Left ventricle myocardium inferior (tissue), 1 donor: Measurements from ENCODE around the gene ACACA. TPM values are rescaled to one million over a fixed set of nuclear protein-coding genes. Genes with fewer than 3 reads are reported as not detected.

Experiments
- DNase-seq: peaks from one replicate; pipeline ENCODE4 v3.0.0-alpha.2; 2020
- H3K27ac ChIP-seq: fragments of 200-600 bp; replicated peaks from 2 replicates; pipeline ENCODE4 v1.8.0; 2021
- H3K27me3 ChIP-seq: fragments of 200-600 bp; 2 replicates; pipeline ENCODE4 v1.8.0; 2021; ENCODE audit warnings: low read depth
- H3K36me3 ChIP-seq: fragments of 200-600 bp; 2 replicates; pipeline ENCODE4 v1.8.0; 2021
- H3K4me1 ChIP-seq: fragments of 200-600 bp; 2 replicates; pipeline ENCODE4 v1.8.0; 2021
- H3K4me3 ChIP-seq: fragments of 200-600 bp; 2 replicates; pipeline ENCODE4 v1.8.0; 2021; ENCODE audit warnings: mild to moderate bottlenecking, moderate library complexity
- H3K9me3 ChIP-seq: fragments of 200-600 bp; replicated peaks from 2 replicates; pipeline ENCODE4 v1.8.0; 2021
- intact Hi-C: fragments of 100-400 bp; cut with micrococcal nuclease; formaldehyde crosslinking; loops from one replicate; pipeline ENCODE4 v1.11.0; 2022
- total RNA-seq: library from RNA; stranded (reverse); fragmentation: NEBNext Ultra II Directional; extraction: Animal tissue kit (Norgen Biotek cat#: 25700); gene quantifications from one replicate; pipeline ENCODE4 v1.2.1, GENCODE V29; 2021
- TF ChIP-seq, protein P1 (sequence below): fragments of 200-600 bp; IDR thresholded peaks from 2 replicates; pipeline ENCODE4 v1.8.0; 2021; ENCODE audit warnings: antibody characterized with exemption, mild to moderate bottlenecking, borderline replicate concordance
- donor health status: DM: no; HTN: yes; CAD: no; lungs with severe emphysema.

ACACA gene
- total RNA-seq, 1 donor from 2014 or later = 16.2 TPM

- intact Hi-C loops = no loop called here
- no peak overlapping the region for H3K27ac ChIP-seq
- peaks cover 45% of the 10 kb centered on the region for H3K36me3 ChIP-seq
- H3K27me3 ChIP-seq = no peaks in the 10 kb centered on the region
- TF ChIP-seq, protein P1, sequence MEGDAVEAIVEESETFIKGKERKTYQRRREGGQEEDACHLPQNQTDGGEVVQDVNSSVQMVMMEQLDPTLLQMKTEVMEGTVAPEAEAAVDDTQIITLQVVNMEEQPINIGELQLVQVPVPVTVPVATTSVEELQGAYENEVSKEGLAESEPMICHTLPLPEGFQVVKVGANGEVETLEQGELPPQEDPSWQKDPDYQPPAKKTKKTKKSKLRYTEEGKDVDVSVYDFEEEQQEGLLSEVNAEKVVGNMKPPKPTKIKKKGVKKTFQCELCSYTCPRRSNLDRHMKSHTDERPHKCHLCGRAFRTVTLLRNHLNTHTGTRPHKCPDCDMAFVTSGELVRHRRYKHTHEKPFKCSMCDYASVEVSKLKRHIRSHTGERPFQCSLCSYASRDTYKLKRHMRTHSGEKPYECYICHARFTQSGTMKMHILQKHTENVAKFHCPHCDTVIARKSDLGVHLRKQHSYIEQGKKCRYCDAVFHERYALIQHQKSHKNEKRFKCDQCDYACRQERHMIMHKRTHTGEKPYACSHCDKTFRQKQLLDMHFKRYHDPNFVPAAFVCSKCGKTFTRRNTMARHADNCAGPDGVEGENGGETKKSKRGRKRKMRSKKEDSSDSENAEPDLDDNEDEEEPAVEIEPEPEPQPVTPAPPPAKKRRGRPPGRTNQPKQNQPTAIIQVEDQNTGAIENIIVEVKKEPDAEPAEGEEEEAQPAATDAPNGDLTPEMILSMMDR = no peak
- no peak for DNase-seq
- no peaks in the 10 kb centered on the region for H3K4me1 ChIP-seq
- no peak overlapping the region for H3K4me3 ChIP-seq
- no peaks in the 10 kb centered on the region for H3K9me3 ChIP-seq
These were observed 223.7 kb downstream of the ACACA start for GRCh38 chr17:37182786-37183465.

- DNase-seq = no peak
- TF ChIP-seq, protein P1 = no peak
- Histone ChIP-seq H3K9me3 (no peaks in the 10 kb centered on the region), H3K27ac (no peak overlapping the region), H3K27me3 (no peaks in the 10 kb centered on the region), H3K36me3 (peaks cover 53% of the 10 kb centered on the region), H3K4me3 (no peak overlapping the region), H3K4me1 (no peaks in the 10 kb centered on the region)
- intact Hi-C loops = no loop called here
These were observed 226.3 kb downstream of the ACACA start for GRCh38 chr17:37180376-37180775.

DNA sequence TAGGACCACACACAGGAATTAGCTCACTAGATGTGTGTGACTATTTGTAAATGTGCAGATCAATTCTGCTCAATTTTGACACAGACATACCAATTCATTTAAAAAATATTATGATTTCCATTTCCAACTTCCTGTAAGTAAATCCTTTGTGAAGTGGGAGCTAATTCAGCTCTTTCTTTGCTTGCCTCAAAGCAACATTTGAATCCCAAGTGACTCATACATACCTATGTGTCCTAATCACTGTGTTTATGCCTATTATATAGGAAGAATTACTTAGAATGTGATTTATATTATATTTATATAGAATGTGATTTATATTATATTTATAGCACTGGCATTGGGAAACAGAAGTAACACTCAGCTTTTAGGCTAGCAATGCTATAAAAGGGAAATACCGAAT lies 226.7 kb downstream of the ACACA start:
- TF ChIP-seq, protein P1 = no peak
- intact Hi-C loops = no loop called here
- Histone ChIP-seq H3K4me3 (no peak overlapping the region), H3K9me3 (no peaks in the 10 kb centered on the region), H3K36me3 (peaks cover 55% of the 10 kb centered on the region), H3K27ac (no peak overlapping the region), H3K27me3 (no peaks in the 10 kb centered on the region), H3K4me1 (no peaks in the 10 kb centered on the region)
- DNase-seq = no peak

DNA sequence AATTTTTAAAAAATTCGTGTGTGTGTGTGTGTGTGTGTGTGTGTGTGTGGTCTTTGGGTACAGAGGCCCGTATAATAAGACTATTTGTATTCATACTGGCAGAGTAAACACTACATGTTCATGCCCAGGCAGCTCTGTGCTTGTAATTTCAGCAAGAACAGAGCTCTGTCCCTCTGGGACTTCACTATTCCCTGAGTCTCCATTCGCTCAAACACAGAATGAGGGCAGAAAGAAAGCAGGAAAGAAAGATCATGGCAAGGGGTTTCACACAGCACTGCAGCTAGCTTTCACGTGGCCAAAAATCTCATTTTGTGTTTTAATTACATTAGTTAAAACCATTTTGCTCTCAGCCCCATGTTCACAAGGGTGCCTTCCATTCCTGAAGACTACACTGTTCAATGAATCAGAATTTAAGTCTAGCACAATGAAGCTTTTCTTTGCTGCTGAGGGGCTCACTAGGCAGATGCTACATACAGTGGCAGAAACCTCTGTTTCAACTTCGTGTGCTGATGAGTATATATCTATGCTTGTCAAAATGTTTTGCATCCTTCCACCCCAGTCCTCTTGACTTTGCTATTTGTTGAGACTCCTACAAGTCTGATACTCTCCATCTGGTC lies 229.3 kb downstream of the ACACA start:
- Histone ChIP-seq H3K27ac (no peak overlapping the region), H3K36me3 (peaks cover 55% of the 10 kb centered on the region), H3K27me3 (no peaks in the 10 kb centered on the region), H3K4me3 (no peak overlapping the region), H3K9me3 (no peaks in the 10 kb centered on the region), H3K4me1 (no peaks in the 10 kb centered on the region)
- TF ChIP-seq, protein P1 = no peak
- DNase-seq = no peak
- intact Hi-C loops = no loop called here

DNA sequence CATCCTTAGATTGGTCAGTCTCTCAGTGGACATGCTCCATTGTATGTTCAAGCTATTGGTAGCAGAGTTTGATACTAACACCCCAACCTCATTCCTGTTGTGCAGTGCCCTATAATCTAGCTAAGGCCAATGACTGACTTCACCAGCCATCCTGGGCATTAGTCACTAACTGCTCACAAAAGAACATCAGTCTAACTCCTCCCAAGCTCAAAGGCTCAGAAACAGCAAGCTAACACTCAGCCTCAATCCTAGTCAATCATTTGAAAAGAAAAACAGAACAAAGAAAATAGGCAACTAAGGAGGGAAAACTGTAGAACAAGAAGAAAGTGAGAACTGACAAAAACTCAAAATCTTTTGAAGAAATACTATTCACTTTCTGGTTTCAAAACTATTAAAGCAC lies 229.9 kb downstream of the ACACA start:
- intact Hi-C loops = no loop called here
- no peak overlapping the region for H3K27ac ChIP-seq
- H3K9me3 ChIP-seq = no peaks in the 10 kb centered on the region
- no peaks in the 10 kb centered on the region for H3K4me1 ChIP-seq
- DNase-seq = no peak
- H3K36me3 ChIP-seq = peaks cover 55% of the 10 kb centered on the region
- TF ChIP-seq, protein P1 = no peak
- H3K4me3 ChIP-seq = no peak overlapping the region
- H3K27me3 ChIP-seq = no peaks in the 10 kb centered on the region
